Measurements from ENCODE around the gene PIEZO2. TPM values are rescaled to one million over a fixed set of nuclear protein-coding genes. Genes with fewer than 3 reads are reported as not detected.

PIEZO2 gene
- total and polyA plus RNA-seq, 9 donors = 2.0 to 8.5 (median 3.2) TPM

GRCh38 chr18:11047817-11048216 is 101.6 kb downstream of the PIEZO2 start:
- DNase-seq = no peak
- Histone ChIP-seq H3K36me3 (no peaks in the 10 kb centered on the region), H3K27ac (no peak overlapping the region), H3K27me3 (no peaks in the 10 kb centered on the region), H3K9me3 (no peaks in the 10 kb centered on the region), H3K4me1 (ENCODE audit: insufficient read depth) (no peaks in the 10 kb centered on the region), H3K4me3 (no peak overlapping the region)
- TF ChIP-seq CTCF (IDR thresholded peaks at IDR 0.05) = no peak
- no peak for TF ChIP-seq EP300 (IDR thresholded peaks at IDR 0.05)
- TF ChIP-seq POLR2A (IDR thresholded peaks at IDR 0.05) = no peak
- WGBS, 3 donors = 84 to 89% (median 88%) methylated on average over 5 of the region's 5 CpGs
- intact Hi-C loops (cut with DNase I) = loop anchor here in 1 of 4 donors (5.0 to 10.0 kb wide), 2 partner anchors 203 to 591 kb away; no protein-coding TSS in a partner anchor

- Histone ChIP-seq H3K4me1 (ENCODE audit: insufficient read depth) (no peaks in the 10 kb centered on the region), H3K36me3 (no peaks in the 10 kb centered on the region), H3K9me3 (no peaks in the 10 kb centered on the region), H3K27ac (no peak overlapping the region), H3K4me3 (no peak overlapping the region), H3K27me3 (no peaks in the 10 kb centered on the region)
- intact Hi-C loops (cut with DNase I) = loop anchor here in 1 of 4 donors (5.0 to 10.0 kb wide), 2 partner anchors 202 to 590 kb away; no protein-coding TSS in a partner anchor
- TF ChIP-seq POLR2A (IDR thresholded peaks at IDR 0.05) (no peak), CTCF (IDR thresholded peaks at IDR 0.05) (no peak), EP300 (IDR thresholded peaks at IDR 0.05) (no peak)
- DNase-seq = no peak
- WGBS, 3 donors = 79 to 94% (median 82%) methylated on average over 7 of the region's 7 CpGs
Observed at GRCh38 chr18:11047156-11047555, 102.2 kb downstream of the PIEZO2 start.

- no peak overlapping the region for H3K27ac ChIP-seq
- no peaks in the 10 kb centered on the region for H3K9me3 ChIP-seq
- TF ChIP-seq POLR2A (IDR thresholded peaks at IDR 0.05) (no peak), CTCF (IDR thresholded peaks at IDR 0.05) (no peak), EP300 (IDR thresholded peaks at IDR 0.05) (no peak)
- no peaks in the 10 kb centered on the region for H3K36me3 ChIP-seq
- H3K27me3 ChIP-seq = no peaks in the 10 kb centered on the region
- intact Hi-C loops (cut with DNase I) = loop anchor here in 1 of 4 donors (5.0 to 10.0 kb wide), 2 partner anchors 201 to 589 kb away; no protein-coding TSS in a partner anchor
- WGBS, 3 donors = 95 to 97% (median 97%) methylated on average over 2 of the region's 2 CpGs
- H3K4me3 ChIP-seq = no peak overlapping the region
- no peak for DNase-seq
- no peaks in the 10 kb centered on the region for H3K4me1 ChIP-seq (ENCODE audit: insufficient read depth)
Observed at GRCh38 chr18:11046140-11046539, 103.2 kb downstream of the PIEZO2 start.

GRCh38 chr18:11043694-11044093 is 105.7 kb downstream of the PIEZO2 start:
- TF ChIP-seq EP300 (IDR thresholded peaks at IDR 0.05) (no peak), POLR2A (IDR thresholded peaks at IDR 0.05) (no peak), CTCF (IDR thresholded peaks at IDR 0.05) (no peak)
- 88 to 95% (median 92%) methylated on average over 7 of the region's 7 CpGs for WGBS, 3 donors
- intact Hi-C loops (cut with DNase I) = loop anchor here (5.0 to 10.0 kb wide), 3 partner anchors 191 to 199 kb away; no protein-coding TSS in a partner anchor
- H3K4me3 ChIP-seq = no peak overlapping the region
- no peaks in the 10 kb centered on the region for H3K27me3 ChIP-seq
- H3K36me3 ChIP-seq = no peaks in the 10 kb centered on the region
- no peaks in the 10 kb centered on the region for H3K9me3 ChIP-seq
- no peak for DNase-seq
- no peaks in the 10 kb centered on the region for H3K4me1 ChIP-seq (ENCODE audit: insufficient read depth)
- H3K27ac ChIP-seq = no peak overlapping the region

Data from ovary (tissue), 9 donors.